B cell (primary cell): ENCODE measurements around the gene MXRA8. TPM values are rescaled to one million over a fixed set of nuclear protein-coding genes. Genes with fewer than 3 reads are reported as not detected.

Experiments used
- ATAC-seq: fragments of 200-7000 bp; cut with Tn5 transposase; one replicate; pipeline ENCODE4 v1.10.0; 2021; ENCODE audit warnings: low read depth, mild to moderate bottlenecking, moderate number of reproducible peaks, moderate library complexity
- CTCF ChIA-PET: fragments of 350-600 bp; sonication (Branson Sonifier 250); formaldehyde crosslinking; loops from one replicate; lab custom pipeline; 2021; ENCODE audit warnings: antibody characterized with exemption, inconsistent platforms; lab: Charles Lee
- POLR2A ChIA-PET: fragments of 350-600 bp; sonication (Branson Sonifier 250); formaldehyde crosslinking; loops from one replicate; lab custom pipeline; 2021; ENCODE audit warnings: antibody characterized with exemption; lab: Charles Lee
- DNase-seq: peaks from one replicate; pipeline ENCODE4 v3.0.0; 2013
- H2AFZ ChIP-seq: 2 replicates; pipeline ENCODE4 v1.6.1; 2012; ENCODE audit warnings: mild to moderate bottlenecking, low read depth, low read length; ENCODE audit not compliant: insufficient read depth, poor library complexity, severe bottlenecking
- H3K27ac ChIP-seq, 2 donors: 1 replicate in 1 of 2; 2 replicates in 1 of 2; pipeline ENCODE4 v1.5.1; 2012 to 2013; ENCODE audit warnings: low read length in 2 of 2, mild to moderate bottlenecking in 2 of 2, moderate library complexity in 1 of 2
- H3K27me3 ChIP-seq, 4 experiments: fragments of 200-600 bp in 1 of 4; sonication (generic) in 1 of 4; replicated peaks in 1 of 4; 1 replicate in 2 of 4; 2 replicates in 2 of 4; pipeline versions ENCODE4 v1.6.1 to v1.7.0; 2013 to 2016; ENCODE audit warnings: low read length in 3 of 4, mild to moderate bottlenecking in 2 of 4, mixed read lengths in 1 of 4, moderate library complexity in 1 of 4; ENCODE audit not compliant: insufficient read depth in 4 of 4, control insufficient read depth in 3 of 4; ENCODE audit errors: control extremely low read depth in 1 of 4
- H3K36me3 ChIP-seq, 2 experiments: replicated peaks in 1 of 2; 1 replicate in 1 of 2; 2 replicates in 1 of 2; pipeline versions ENCODE4 v1.6.1 to v1.7.1; 2013; ENCODE audit warnings: low read length in 1 of 2; ENCODE audit not compliant: insufficient read depth in 2 of 2, control insufficient read depth in 1 of 2; ENCODE audit errors: control extremely low read depth in 1 of 2, extremely low read depth in 1 of 2
- H3K4me1 ChIP-seq, 2 donors: fragments of 200-600 bp in 1 of 2; sonication (generic) in 1 of 2; 1 replicate in 1 of 2; 2 replicates in 1 of 2; pipeline versions ENCODE4 v1.5.1 to v1.6.1; 2013 to 2017; ENCODE audit warnings: low read length in 2 of 2; ENCODE audit not compliant: control insufficient read depth in 2 of 2, insufficient read depth in 2 of 2
- H3K4me2 ChIP-seq: replicated peaks from 2 replicates; pipeline ENCODE3; 2012; ENCODE audit warnings: mild to moderate bottlenecking, low read depth, low read length; ENCODE audit not compliant: poor library complexity, severe bottlenecking
- H3K4me3 ChIP-seq, 5 experiments: fragments of 200-600 bp in 1 of 5; sonication (generic) in 1 of 5; 1 replicate in 3 of 5; 2 replicates in 2 of 5; pipeline versions ENCODE4 v1.5.1 to v1.7.0; 2011 to 2016; ENCODE audit warnings: low read length in 4 of 5, mild to moderate bottlenecking in 4 of 5, low read depth in 2 of 5, control low read depth in 1 of 5, moderate library complexity in 1 of 5; ENCODE audit not compliant: insufficient read depth in 1 of 5; ENCODE audit errors: control extremely low read depth in 1 of 5, extremely low read depth in 1 of 5
- H3K79me2 ChIP-seq: fragments of 200-600 bp; sonication (generic); one replicate; pipeline ENCODE4 v1.6.0; 2016; ENCODE audit warnings: low read length; ENCODE audit not compliant: control insufficient read depth, insufficient read depth
- H3K9ac ChIP-seq: fragments of 200-600 bp; sonication (generic); 2 replicates; pipeline ENCODE4 v1.6.1; 2017; ENCODE audit warnings: mild to moderate bottlenecking, low read length, moderate library complexity
- H3K9me3 ChIP-seq, 3 donors: one replicate each; pipeline versions ENCODE4 v1.6.1 to v1.7.1; 2013; ENCODE audit warnings: low read length in 2 of 3; ENCODE audit not compliant: control insufficient read depth in 2 of 3, insufficient read depth in 1 of 3; ENCODE audit errors: control extremely low read depth in 1 of 3
- H4K20me1 ChIP-seq: 2 replicates; pipeline ENCODE4 v1.6.0; 2012; ENCODE audit warnings: mild to moderate bottlenecking, low read length; ENCODE audit not compliant: insufficient read depth, control insufficient read depth, poor library complexity, severe bottlenecking
- H3K27ac Mint-ChIP-seq: one replicate; pipeline ENCODE4 v1.8.0; 2021; ENCODE audit warnings: mixed read lengths
- H3K27me3 Mint-ChIP-seq: one replicate; pipeline ENCODE4 v1.8.0; 2021; ENCODE audit warnings: mixed read lengths
- H3K4me1 Mint-ChIP-seq: one replicate; pipeline ENCODE4 v1.8.0; 2021; ENCODE audit warnings: mixed read lengths
- H3K4me3 Mint-ChIP-seq: one replicate; pipeline ENCODE4 v1.8.0; 2021; ENCODE audit warnings: mixed read lengths
- H3K9me3 Mint-ChIP-seq: one replicate; pipeline ENCODE4 v1.8.0; 2022; ENCODE audit warnings: mixed read lengths; ENCODE audit not compliant: insufficient read depth
- CTCF ChIP-seq: fragments of 200-600 bp; IDR thresholded peaks from one replicate; pipeline ENCODE4 v1.8.0; 2022; ENCODE audit warnings: antibody characterized with exemption, mild to moderate bottlenecking
- EZH2 ChIP-seq: IDR thresholded peaks from 2 replicates; pipeline ENCODE4 v1.6.1; 2012; ENCODE audit warnings: borderline replicate concordance, low read depth, mild to moderate bottlenecking, moderate library complexity, low read length; ENCODE audit not compliant: insufficient read depth, poor library complexity, severe bottlenecking
- WGBS: methylation state at CpG from one replicate; pipeline ENCODE4 v1.1.5; 2013; ENCODE audit warnings: missing lambda C conversion rate; ENCODE audit not compliant: insufficient coverage; 5-methylcytosine and 5-hydroxymethylcytosine counted together
- intact Hi-C: fragments of 100-400 bp; cut with micrococcal nuclease; formaldehyde crosslinking; loops from one replicate; pipeline ENCODE4 v1.10.0; 2022
- polyA plus RNA-seq: library from polyadenylated mRNA; depleted of rRNA; stranded (reverse); fragments of >200 nt; gene quantifications from 2 replicates; pipeline ENCODE4 v1.2.3, GENCODE V29; 2012
- total RNA-seq, 2 donors: library from RNA; stranded (reverse); fragments of 120-200 nt in 1 of 2; gene quantifications; 1 replicate in 1 of 2; 2 replicates in 1 of 2; pipeline versions ENCODE4 v1.2.3 to v1.2.4, GENCODE V29; 2013 to 2022

MXRA8 gene
- total and polyA plus RNA-seq, 2 donors (not counting 1 experiment from before 2014, with no cell fraction given): 0.10 TPM; not detected in 1

- Histone ChIP-seq H4K20me1 (peaks cover 36% of the 10 kb centered on the region), H3K27me3 (no peaks in the 10 kb centered on the region), H3K4me2 (no peak overlapping the region), H3K9me3 (peaks cover 0 to 7% (median 0%) of the 10 kb centered on the region in 3 donors), H3K4me1 (no peaks in the 10 kb centered on the region), H3K79me2 (peaks cover 19% of the 10 kb centered on the region), H3K9ac (no peak overlapping the region), H3K27ac (no peak overlapping the region), H2AFZ (no peak overlapping the region), H3K36me3 (peaks cover 0 to 12% of the 10 kb centered on the region in 2 experiments), H3K4me3 (no peak overlapping the region)
- 97% methylated on average over 28 of the region's 28 CpGs for WGBS
- H3K27me3 Mint-ChIP-seq: no peaks in the 10 kb centered on the region
- H3K4me3 Mint-ChIP-seq: no peak overlapping the region
- intact Hi-C loops: no loop called here
- ChIA-PET POLR2A (no interaction called here), CTCF (no interaction called here)
- no peak for DNase-seq
- peaks cover 4% of the 10 kb centered on the region for H3K4me1 Mint-ChIP-seq
- no peak overlapping the region for H3K27ac Mint-ChIP-seq
- no peaks in the 10 kb centered on the region for H3K9me3 Mint-ChIP-seq
- no peak for ATAC-seq
- TF ChIP-seq EZH2 (no peak), CTCF (no peak)
Measured at GRCh38 chr1:1342061-1342562, 16.2 kb downstream of the MXRA8 start.

DNA sequence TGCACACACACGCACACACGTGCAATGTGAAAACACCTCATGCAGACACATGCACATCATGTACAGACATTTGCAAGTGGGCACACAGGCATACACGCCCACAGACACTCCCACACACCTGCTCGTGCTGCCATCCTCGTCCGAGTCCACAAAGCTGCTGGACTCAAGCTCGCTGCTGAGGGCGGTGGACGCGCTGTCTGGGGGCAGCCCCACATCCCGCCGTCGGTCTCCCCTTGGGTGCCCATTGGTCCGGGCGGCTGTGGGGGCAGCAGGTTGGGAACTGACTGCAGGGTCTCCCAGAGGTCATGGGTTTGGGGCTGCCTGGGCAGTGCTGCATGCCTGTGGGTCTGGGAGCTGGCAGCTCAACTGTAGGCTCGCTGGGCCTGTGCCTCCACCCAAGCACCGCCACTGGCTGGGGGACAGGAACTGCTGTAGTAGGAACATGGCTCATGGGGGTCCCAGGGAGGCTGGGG is 16.8 kb downstream of the MXRA8 start:
- H3K4me2 ChIP-seq: no peak overlapping the region
- H3K4me3 ChIP-seq: no peak overlapping the region
- H4K20me1 ChIP-seq: peaks cover 31% of the 10 kb centered on the region
- 95% methylated on average over 17 of the region's 17 CpGs for whole genome bisulfite sequencing
- no peak overlapping the region for H3K27ac ChIP-seq
- POLR2A ChIA-PET: no interaction called here
- intact Hi-C loops: no loop called here
- peaks cover 15% of the 10 kb centered on the region for H3K79me2 ChIP-seq
- Mint-ChIP-seq H3K9me3 (no peaks in the 10 kb centered on the region), H3K4me1 (no peaks in the 10 kb centered on the region), H3K27me3 (no peaks in the 10 kb centered on the region), H3K27ac (no peak overlapping the region), H3K4me3 (no peak overlapping the region)
- ATAC-seq (no peak), DNase-seq (no peak)
- no peak overlapping the region for H2AFZ ChIP-seq
- H3K27me3 ChIP-seq: no peaks in the 10 kb centered on the region
- no peaks in the 10 kb centered on the region for H3K4me1 ChIP-seq
- CTCF ChIA-PET: no interaction called here
- H3K9me3 ChIP-seq: peaks cover 0 to 7% (median 0%) of the 10 kb centered on the region in 3 donors
- H3K36me3 ChIP-seq: peaks cover 0 to 12% of the 10 kb centered on the region in 2 experiments
- no peak overlapping the region for H3K9ac ChIP-seq
- TF ChIP-seq CTCF (no peak), EZH2 (no peak)
